ENCODE data around the gene PTDSS2.

DNA sequence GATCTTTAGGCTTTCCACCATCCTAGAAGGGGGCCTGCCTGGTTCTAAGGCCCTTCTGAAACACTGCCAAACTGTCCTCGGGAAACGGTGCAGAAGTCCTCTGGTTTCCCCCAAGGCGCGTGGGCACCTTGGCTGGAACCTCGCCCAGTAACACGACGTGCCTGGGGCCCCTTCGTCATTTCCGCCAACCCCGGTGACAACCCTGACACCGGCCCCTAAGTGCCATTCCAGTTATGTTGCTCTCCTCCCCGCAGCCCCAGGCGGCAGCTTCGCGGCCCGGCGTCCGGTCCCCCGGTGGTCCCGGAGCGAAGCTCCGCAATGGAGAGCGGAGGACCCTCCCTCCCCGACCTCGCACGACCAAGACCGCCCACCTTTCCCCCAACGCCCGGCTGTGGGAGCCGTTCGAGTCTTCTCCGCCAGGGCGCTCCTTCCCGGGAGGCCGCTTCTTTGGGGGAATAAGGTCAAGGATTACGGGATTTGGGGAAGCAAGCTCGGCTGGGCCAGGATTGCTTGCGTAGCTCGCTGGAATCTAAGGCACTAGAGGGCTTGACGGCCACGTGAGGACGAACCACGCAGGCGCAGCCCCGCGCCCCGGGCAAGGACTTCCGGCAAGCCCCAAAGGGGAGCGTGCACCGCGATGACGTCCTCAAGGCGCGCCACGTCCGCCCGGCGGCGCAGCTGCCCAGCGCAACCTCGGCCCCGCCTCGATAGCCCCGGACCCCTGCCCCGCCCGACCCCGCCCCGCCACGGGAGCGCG is 56.3 kb downstream of the PTDSS2 start:
- TF ChIP-seq, protein P1, sequence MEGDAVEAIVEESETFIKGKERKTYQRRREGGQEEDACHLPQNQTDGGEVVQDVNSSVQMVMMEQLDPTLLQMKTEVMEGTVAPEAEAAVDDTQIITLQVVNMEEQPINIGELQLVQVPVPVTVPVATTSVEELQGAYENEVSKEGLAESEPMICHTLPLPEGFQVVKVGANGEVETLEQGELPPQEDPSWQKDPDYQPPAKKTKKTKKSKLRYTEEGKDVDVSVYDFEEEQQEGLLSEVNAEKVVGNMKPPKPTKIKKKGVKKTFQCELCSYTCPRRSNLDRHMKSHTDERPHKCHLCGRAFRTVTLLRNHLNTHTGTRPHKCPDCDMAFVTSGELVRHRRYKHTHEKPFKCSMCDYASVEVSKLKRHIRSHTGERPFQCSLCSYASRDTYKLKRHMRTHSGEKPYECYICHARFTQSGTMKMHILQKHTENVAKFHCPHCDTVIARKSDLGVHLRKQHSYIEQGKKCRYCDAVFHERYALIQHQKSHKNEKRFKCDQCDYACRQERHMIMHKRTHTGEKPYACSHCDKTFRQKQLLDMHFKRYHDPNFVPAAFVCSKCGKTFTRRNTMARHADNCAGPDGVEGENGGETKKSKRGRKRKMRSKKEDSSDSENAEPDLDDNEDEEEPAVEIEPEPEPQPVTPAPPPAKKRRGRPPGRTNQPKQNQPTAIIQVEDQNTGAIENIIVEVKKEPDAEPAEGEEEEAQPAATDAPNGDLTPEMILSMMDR (IDR thresholded peaks at IDR 0.05; ENCODE audit: low read length): no peak
- TF ChIP-seq EZH2 (IDR thresholded peaks at IDR 0.05; ENCODE audit: borderline replicate concordance, low read length): no peak
